Measurements from ENCODE around the gene KLHL26. TPM values are rescaled to one million over a fixed set of nuclear protein-coding genes. Genes with fewer than 3 reads are reported as not detected.

KLHL26 gene
- total RNA-seq, 1 donor from 2014 or later: 13.5 TPM

- intact Hi-C loops (cut with micrococcal nuclease): no loop called here
Observed at GRCh38 chr19:18660939-18661670, 24.3 kb downstream of the KLHL26 start.

GRCh38 chr19:18662972-18663732 lies 26.3 kb downstream of the KLHL26 start:
- intact Hi-C loops (cut with micrococcal nuclease): no loop called here

DNA sequence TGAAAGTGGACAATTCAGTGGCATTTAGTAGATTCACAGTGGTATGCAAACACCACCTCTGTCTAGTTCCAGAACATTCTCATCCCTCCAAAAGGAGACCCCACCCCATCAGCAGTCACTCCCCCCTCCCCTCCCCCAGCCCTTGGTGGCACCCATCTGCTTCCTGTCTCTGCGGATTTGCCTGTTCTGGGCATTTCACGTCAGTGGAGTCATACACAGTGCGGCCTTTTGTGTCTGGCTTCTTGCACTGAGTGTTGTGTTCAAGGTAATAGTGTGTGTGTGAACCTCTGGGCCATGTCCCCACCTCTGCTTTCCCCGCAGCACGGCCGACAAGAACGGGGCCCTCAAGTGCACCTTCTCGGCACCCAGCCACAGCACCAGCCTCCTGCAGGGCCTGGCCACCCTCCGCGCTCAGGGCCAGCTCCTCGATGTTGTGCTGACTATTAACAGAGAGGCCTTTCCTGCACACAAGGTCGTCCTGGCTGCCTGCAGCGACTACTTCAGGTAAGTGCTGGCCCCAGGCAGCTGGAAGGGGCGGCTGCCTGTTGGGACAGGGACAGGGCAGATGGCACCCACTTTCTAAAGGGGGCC lies 27.2 kb downstream of the KLHL26 start:
- intact Hi-C loops (cut with micrococcal nuclease): no loop called here

- intact Hi-C loops (cut with micrococcal nuclease): no loop called here
Observed at GRCh38 chr19:18665771-18666202, 29.0 kb downstream of the KLHL26 start.

- intact Hi-C loops (cut with micrococcal nuclease): no loop called here
Observed at GRCh38 chr19:18666317-18666716, 29.5 kb downstream of the KLHL26 start.

- intact Hi-C loops (cut with micrococcal nuclease): no loop called here
Observed at GRCh38 chr19:18666784-18667183, 30.0 kb downstream of the KLHL26 start.

DNA sequence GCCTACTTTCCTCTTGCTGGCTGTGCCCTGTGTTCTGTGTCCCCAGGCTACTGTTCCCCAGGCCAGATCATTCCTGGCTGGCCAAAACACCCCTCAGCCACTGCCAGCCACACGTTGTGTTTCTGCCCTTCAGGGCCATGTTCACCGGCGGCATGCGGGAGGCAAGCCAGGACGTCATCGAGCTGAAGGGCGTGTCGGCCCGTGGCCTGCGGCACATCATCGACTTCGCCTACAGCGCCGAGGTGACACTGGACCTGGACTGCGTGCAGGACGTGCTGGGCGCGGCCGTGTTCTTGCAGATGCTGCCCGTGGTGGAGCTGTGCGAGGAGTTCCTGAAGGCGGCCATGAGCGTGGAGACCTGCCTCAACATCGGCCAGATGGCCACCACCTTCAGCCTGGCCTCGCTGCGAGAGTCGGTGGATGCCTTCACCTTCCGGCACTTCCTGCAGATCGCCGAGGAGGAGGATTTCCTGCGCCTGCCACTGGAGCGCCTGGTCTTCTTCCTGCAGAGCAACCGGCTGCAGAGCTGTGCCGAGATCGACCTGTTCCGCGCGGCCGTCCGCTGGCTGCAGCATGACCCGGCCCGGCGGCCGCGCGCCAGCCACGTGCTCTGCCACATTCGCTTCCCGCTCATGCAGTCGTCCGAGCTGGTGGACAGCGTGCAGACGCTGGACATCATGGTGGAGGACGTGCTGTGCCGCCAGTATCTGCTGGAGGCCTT lies 30.9 kb downstream of the KLHL26 start:
- intact Hi-C loops (cut with micrococcal nuclease): no loop called here

- intact Hi-C loops (cut with micrococcal nuclease): no loop called here
Observed at GRCh38 chr19:18668252-18668631, 31.4 kb downstream of the KLHL26 start.

DNA sequence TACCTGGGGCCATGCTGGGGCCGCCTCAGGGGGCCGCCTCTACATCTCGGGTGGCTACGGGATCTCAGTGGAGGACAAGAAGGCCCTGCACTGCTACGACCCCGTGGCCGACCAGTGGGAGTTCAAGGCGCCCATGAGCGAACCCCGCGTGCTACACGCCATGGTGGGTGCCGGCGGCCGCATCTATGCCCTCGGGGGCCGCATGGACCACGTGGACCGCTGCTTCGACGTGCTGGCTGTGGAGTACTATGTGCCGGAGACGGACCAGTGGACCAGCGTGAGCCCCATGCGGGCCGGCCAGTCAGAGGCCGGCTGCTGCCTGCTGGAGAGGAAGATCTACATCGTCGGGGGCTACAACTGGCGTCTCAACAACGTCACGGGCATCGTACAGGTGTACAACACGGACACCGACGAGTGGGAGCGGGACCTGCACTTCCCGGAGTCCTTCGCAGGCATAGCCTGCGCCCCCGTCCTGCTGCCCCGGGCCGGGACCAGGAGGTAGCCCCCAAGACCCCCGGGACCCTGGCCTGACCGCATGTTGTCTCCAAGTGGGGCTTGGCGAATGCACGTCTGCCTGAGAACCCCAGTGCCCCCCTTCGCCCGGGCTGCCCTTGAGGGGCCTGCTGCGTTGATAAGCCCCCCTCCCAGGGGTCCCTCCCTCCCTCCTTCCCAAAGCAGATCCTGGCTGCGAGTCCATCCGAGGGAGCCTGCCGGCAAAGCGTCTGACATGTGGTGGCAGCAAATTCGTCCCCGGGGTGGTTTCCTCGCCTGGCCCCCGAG lies 32.1 kb downstream of the KLHL26 start:
- intact Hi-C loops (cut with micrococcal nuclease): no loop called here

GRCh38 chr19:18669524-18669817 lies 32.6 kb downstream of the KLHL26 start:
- intact Hi-C loops (cut with micrococcal nuclease): no loop called here

DNA sequence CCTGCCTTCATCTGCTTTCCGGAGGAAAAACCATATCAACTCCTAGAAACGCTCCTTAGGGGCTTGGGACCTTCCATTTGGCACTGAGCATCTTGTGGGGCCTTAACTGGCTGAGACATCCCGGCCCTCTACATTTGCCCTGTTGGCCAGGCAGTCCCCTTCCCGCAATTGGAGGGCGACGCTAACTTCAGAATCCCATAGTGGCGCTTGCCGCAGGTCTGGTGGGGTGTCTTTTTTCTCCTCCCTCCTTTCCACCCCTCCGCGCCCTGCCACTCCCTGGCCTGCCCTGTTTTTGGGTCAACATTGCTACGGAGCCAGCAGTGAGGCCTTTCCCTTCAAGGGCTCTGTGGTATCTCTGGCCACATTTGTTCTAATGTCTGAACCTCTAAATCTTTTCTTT lies 33.1 kb downstream of the KLHL26 start:
- intact Hi-C loops (cut with micrococcal nuclease): no loop called here

DNA sequence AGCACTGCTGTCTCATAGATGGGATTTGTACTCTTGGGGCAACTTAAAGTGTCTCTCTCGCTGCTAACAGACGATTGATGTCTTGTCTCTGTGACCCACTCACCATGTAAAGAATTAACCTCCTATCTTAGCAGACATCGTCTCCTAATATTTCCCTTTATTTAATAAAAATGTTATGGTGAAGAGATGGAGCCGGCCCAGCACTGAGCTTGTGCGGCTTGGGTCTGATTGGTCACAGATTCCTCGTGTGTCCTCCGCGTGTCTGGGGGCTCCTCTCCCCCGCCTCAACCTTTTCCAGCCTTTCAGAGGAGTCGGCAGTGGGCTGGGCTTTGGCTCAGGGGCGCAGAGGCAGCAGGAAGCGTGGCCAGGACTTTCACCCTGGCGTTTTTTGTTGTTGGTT lies 33.5 kb downstream of the KLHL26 start:
- intact Hi-C loops (cut with micrococcal nuclease): no loop called here

- intact Hi-C loops (cut with micrococcal nuclease): no loop called here
Observed at GRCh38 chr19:18671303-18672043, 34.6 kb downstream of the KLHL26 start.

- intact Hi-C loops (cut with micrococcal nuclease): no loop called here
Observed at GRCh38 chr19:18672044-18672451, 35.2 kb downstream of the KLHL26 start.

- intact Hi-C loops (cut with micrococcal nuclease): no loop called here
Observed at GRCh38 chr19:18672606-18673337, 35.9 kb downstream of the KLHL26 start.

- intact Hi-C loops (cut with micrococcal nuclease): loop anchor here (5.0 kb wide), 1 partner anchor 222 kb away; no protein-coding TSS in a partner anchor
Observed at GRCh38 chr19:18674616-18675015, 37.8 kb downstream of the KLHL26 start.

GRCh38 chr19:18675779-18676178 lies 39.0 kb downstream of the KLHL26 start:
- intact Hi-C loops (cut with micrococcal nuclease): loop anchor here (5.0 kb wide), 1 partner anchor 223 kb away; no protein-coding TSS in a partner anchor

DNA sequence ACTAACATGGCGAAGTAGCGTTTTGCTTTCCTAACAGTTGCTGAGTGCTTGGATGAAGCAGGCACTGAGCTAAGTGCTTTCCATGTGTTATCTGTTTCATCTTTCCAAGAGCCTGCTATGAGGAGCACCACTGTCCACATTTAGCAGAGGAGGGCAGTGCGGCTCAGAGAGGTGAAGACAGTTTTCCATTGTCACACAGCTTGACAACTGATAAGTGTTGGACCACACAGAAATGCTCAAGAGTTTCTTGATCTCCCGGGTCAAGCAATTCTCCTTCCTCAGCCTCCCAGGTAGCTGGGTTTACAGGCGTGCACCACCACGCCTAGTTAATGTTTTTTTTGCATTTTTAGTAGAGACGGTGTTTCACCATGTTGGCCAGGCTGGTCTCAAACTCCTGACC lies 39.9 kb downstream of the KLHL26 start:
- intact Hi-C loops (cut with micrococcal nuclease): loop anchor here (5.0 kb wide), 1 partner anchor 224 kb away; no protein-coding TSS in a partner anchor

DNA sequence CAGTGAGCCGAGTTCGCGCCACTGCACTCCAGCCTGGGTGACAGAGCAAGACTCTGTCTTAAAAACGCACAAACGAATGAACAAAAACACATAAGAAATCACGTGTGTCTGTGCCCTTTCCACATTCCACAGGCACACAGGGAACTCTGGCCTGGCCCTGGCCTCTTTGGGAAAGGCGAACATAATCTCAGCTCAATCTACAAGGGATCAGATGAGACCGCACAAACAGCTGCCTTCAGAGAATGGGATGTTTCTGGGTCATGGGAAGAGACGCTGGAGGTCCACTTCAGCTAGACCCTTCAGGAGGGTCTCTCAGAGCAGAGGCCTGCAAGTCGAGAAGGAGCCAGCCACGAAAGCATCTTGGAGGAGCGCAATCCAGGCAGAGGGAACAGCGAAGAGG lies 40.3 kb downstream of the KLHL26 start:
- intact Hi-C loops (cut with micrococcal nuclease): loop anchor here (5.0 kb wide), 1 partner anchor 225 kb away; no protein-coding TSS in a partner anchor
